Osteoblast (primary cell): ENCODE results near the gene CTBP2. TPM values are rescaled to one million over a fixed set of nuclear protein-coding genes. Genes with fewer than 3 reads are reported as not detected.
A peak's percentile ranks its signal among the peaks of the same experiment; 100 is the strongest.

Experiments
- DNase-seq: peaks from one replicate; pipeline ENCODE4 v3.0.0; 2011; ENCODE audit warnings: low spot score, mixed read lengths; ENCODE audit not compliant: insufficient read length; ENCODE audit errors: missing footprints
- H2AFZ ChIP-seq: 2 replicates; pipeline ENCODE4 v1.6.0; 2011; ENCODE audit warnings: mild to moderate bottlenecking, low read length
- H3K27ac ChIP-seq: 2 replicates; pipeline ENCODE4 v1.5.1; 2011; ENCODE audit warnings: mild to moderate bottlenecking, low read depth, low read length, moderate library complexity
- H3K27me3 ChIP-seq: 2 replicates; pipeline ENCODE4 v1.6.0; 2012; ENCODE audit warnings: mild to moderate bottlenecking, control low read depth, inconsistent platforms, low read length, moderate library complexity; ENCODE audit not compliant: insufficient read depth
- H3K36me3 ChIP-seq: 2 replicates; pipeline ENCODE4 v1.5.1; 2011; ENCODE audit warnings: mild to moderate bottlenecking, low read length, control low read depth, moderate library complexity; ENCODE audit not compliant: insufficient read depth
- H3K4me1 ChIP-seq: 2 replicates; pipeline ENCODE4 v1.5.1; 2011; ENCODE audit warnings: mild to moderate bottlenecking, low read length, control low read depth, moderate library complexity; ENCODE audit not compliant: insufficient read depth
- H3K4me2 ChIP-seq: 2 replicates; pipeline ENCODE4 v1.6.0; 2011; ENCODE audit warnings: mild to moderate bottlenecking, low read length; ENCODE audit not compliant: insufficient read depth
- H3K4me3 ChIP-seq: fragments of 200-600 bp; sonication (generic); 3 replicates; pipeline ENCODE4 v1.5.1; 2012; ENCODE audit warnings: mild to moderate bottlenecking, low read length, inconsistent platforms; ENCODE audit not compliant: insufficient read depth
- H3K79me2 ChIP-seq: 2 replicates; pipeline ENCODE4 v1.6.0; 2012; ENCODE audit warnings: mild to moderate bottlenecking, low read length, control low read depth, inconsistent platforms; ENCODE audit not compliant: insufficient read depth
- H3K9me3 ChIP-seq: 2 replicates; pipeline ENCODE4 v1.5.1; 2011; ENCODE audit warnings: low read depth, low read length, control low read depth
- H4K20me1 ChIP-seq: 2 replicates; pipeline ENCODE4 v1.6.0; 2012; ENCODE audit warnings: mild to moderate bottlenecking, low read length, control low read depth; ENCODE audit not compliant: insufficient read depth
- total RNA-seq: library from RNA; depleted of rRNA; stranded (reverse); fragments of >200 nt; gene quantifications from 2 replicates; pipeline ENCODE4 v1.2.3, GENCODE V29; 2012
- TF ChIP-seq, protein P1 (sequence below): IDR thresholded peaks from 2 replicates; pipeline ENCODE4 v1.5.1; 2011; ENCODE audit warnings: mild to moderate bottlenecking, low read depth, low read length, moderate library complexity; ENCODE audit errors: extremely low read depth

Gene CTBP2
- total RNA-seq, 1 donor, result 65.9 TPM

- TF ChIP-seq, protein P1, sequence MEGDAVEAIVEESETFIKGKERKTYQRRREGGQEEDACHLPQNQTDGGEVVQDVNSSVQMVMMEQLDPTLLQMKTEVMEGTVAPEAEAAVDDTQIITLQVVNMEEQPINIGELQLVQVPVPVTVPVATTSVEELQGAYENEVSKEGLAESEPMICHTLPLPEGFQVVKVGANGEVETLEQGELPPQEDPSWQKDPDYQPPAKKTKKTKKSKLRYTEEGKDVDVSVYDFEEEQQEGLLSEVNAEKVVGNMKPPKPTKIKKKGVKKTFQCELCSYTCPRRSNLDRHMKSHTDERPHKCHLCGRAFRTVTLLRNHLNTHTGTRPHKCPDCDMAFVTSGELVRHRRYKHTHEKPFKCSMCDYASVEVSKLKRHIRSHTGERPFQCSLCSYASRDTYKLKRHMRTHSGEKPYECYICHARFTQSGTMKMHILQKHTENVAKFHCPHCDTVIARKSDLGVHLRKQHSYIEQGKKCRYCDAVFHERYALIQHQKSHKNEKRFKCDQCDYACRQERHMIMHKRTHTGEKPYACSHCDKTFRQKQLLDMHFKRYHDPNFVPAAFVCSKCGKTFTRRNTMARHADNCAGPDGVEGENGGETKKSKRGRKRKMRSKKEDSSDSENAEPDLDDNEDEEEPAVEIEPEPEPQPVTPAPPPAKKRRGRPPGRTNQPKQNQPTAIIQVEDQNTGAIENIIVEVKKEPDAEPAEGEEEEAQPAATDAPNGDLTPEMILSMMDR, result no peak
- Histone ChIP-seq H3K36me3 (peaks cover 8% of the 10 kb centered on the region), H4K20me1 (peaks cover 69% of the 10 kb centered on the region)
Observed at GRCh38 chr10:125018576-125019143, 141.7 kb downstream of the CTBP2 start.

DNA sequence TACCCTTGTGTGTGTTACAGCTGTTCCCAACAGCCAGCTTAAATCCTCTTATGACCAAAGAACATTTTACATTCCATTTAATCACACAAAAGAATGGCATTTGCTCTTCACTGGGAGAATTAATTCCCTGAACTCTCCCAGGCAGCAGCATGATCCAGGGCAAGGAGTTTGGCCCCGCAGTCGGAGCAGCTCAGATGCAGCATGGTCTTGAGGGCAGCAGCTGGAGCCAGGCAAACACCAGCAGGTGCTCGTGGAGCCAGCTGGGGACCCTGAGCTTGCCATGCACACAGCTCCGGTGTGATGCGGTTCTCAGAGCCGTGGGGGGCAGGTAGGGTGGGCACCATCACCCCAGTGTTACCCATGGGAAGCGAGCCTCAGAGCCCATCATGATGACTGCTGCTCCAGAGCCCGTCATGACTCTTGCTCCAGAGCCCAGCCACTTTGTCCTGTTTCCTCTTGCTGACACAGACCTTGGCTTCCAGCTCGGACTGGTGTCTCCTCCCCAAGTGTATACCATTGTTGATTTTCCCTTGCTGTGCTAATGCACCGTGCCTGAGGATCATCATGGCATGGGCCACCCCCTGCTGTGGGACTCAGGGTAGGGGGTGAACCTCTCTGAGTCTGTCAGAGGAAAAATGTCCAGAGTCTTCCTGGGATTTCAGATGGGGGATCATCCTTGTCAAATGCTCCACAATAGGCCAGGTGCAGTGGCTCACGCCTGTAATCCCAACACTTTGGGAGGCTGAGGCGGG, 142.6 kb downstream of the CTBP2 start:
- peaks cover 15% of the 10 kb centered on the region for H3K4me1 ChIP-seq
- peak; percentile 77 for DNase-seq
- H3K4me2 ChIP-seq, result no peak overlapping the region
- no peak overlapping the region for H2AFZ ChIP-seq
- H3K79me2 ChIP-seq, result peaks cover 96% of the 10 kb centered on the region
- H3K4me3 ChIP-seq, result no peak overlapping the region
- no peak overlapping the region for H3K27ac ChIP-seq
- TF ChIP-seq, protein P1, result no peak
- H3K27me3 ChIP-seq, result no peaks in the 10 kb centered on the region
- H3K36me3 ChIP-seq, result peaks cover 3% of the 10 kb centered on the region
- peaks cover 73% of the 10 kb centered on the region for H4K20me1 ChIP-seq
- no peaks in the 10 kb centered on the region for H3K9me3 ChIP-seq

More at GRCh38 chr10:125018576-125019143, 141.7 kb downstream of the CTBP2 start:
- no peaks in the 10 kb centered on the region for H3K27me3 ChIP-seq
- no peak overlapping the region for H2AFZ ChIP-seq
- H3K9me3 ChIP-seq, result no peaks in the 10 kb centered on the region
- H3K4me1 ChIP-seq, result peaks cover 15% of the 10 kb centered on the region
- H3K79me2 ChIP-seq, result peaks cover 98% of the 10 kb centered on the region
- no peak overlapping the region for H3K4me3 ChIP-seq
- DNase-seq, result no peak
- no peak overlapping the region for H3K4me2 ChIP-seq
- H3K27ac ChIP-seq, result no peak overlapping the region

DNA sequence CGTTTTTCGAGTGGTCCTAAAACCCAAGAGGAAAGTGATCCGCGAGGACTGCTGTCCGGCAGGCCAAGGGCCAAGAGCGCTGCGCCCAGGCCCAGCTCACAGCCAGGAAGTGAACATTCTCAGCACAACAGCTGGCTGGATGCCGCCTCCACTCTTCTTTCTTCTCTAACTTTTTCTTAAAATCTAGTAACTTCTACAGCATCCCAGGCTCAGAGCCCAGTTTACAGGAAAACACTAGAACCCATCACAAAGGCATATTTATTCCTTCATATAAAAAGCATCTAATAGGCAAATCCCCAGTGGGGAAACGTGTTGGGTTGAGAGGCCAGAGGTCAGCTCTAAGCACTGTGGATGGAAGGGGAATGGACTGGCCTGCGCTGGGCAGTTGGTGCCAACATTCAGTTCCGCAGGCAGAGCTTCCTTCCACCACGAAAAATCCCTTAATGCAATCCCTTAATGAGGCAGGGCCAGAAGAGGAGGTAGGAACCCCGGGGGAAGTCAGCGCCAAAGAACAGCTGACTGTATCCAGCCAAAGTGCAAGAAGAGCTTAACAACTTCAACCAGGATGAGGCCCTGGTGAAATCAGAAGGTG, 143.7 kb downstream of the CTBP2 start:
- TF ChIP-seq, protein P1, result no peak
- H3K9me3 ChIP-seq, result no peaks in the 10 kb centered on the region
- peaks cover 95% of the 10 kb centered on the region for H3K79me2 ChIP-seq
- no peaks in the 10 kb centered on the region for H3K36me3 ChIP-seq
- H2AFZ ChIP-seq, result no peak overlapping the region
- H3K4me3 ChIP-seq, result no peak overlapping the region
- H4K20me1 ChIP-seq, result peaks cover 63% of the 10 kb centered on the region
- peak overlapping the region; percentile 41 for H3K27ac ChIP-seq
- peaks cover 15% of the 10 kb centered on the region for H3K4me1 ChIP-seq
- DNase-seq, result peak; percentile 91
- H3K4me2 ChIP-seq, result no peak overlapping the region
- H3K27me3 ChIP-seq, result no peaks in the 10 kb centered on the region

- Histone ChIP-seq H4K20me1 (peaks cover 57% of the 10 kb centered on the region), H3K27ac (peak overlapping the region; percentile 41), H3K9me3 (no peaks in the 10 kb centered on the region), H3K79me2 (peaks cover 95% of the 10 kb centered on the region), H3K4me2 (no peak overlapping the region), H3K4me1 (peaks cover 15% of the 10 kb centered on the region), H3K4me3 (no peak overlapping the region), H3K36me3 (no peaks in the 10 kb centered on the region), H3K27me3 (no peaks in the 10 kb centered on the region), H2AFZ (no peak overlapping the region)
- TF ChIP-seq, protein P1, result no peak
- DNase-seq, result no peak
Observed at GRCh38 chr10:125016123-125016522, 144.2 kb downstream of the CTBP2 start.
